Mesothelial cell of epicardium (in vitro differentiated cells): ENCODE measurements around the gene SEPHS1. TPM values are rescaled to one million over a fixed set of nuclear protein-coding genes. Genes with fewer than 3 reads are reported as not detected.

ENCODE experiments used
- DNase-seq, 2 experiments: peaks; one replicate each; pipeline ENCODE4 v3.0.0; 2021; ENCODE audit warnings: low spot score in 2 of 2; ENCODE audit not compliant: unreplicated experiment in 2 of 2
- H3K27ac Mint-ChIP-seq: 2 replicates; pipeline ENCODE4 v1.8.0; 2021; ENCODE audit warnings: mixed read lengths
- H3K27me3 Mint-ChIP-seq: 2 replicates; pipeline ENCODE4 v1.8.0; 2021; ENCODE audit warnings: low read depth, mixed read lengths
- H3K36me3 Mint-ChIP-seq: 2 replicates; pipeline ENCODE4 v1.8.0; 2021; ENCODE audit warnings: mixed read lengths
- H3K4me1 Mint-ChIP-seq: 2 replicates; pipeline ENCODE4 v1.8.0; 2021; ENCODE audit warnings: mixed read lengths
- H3K4me3 Mint-ChIP-seq: 2 replicates; pipeline ENCODE4 v1.8.0; 2021; ENCODE audit warnings: mild to moderate bottlenecking, moderate library complexity, mixed read lengths
- H3K9me3 Mint-ChIP-seq: 2 replicates; pipeline ENCODE4 v1.8.0; 2021; ENCODE audit warnings: mixed read lengths
- CTCF ChIP-seq: fragments of 200-600 bp; sonication (generic); IDR thresholded peaks from one replicate; pipeline ENCODE4 v1.5.0; 2021; ENCODE audit warnings: antibody characterized with exemption; ENCODE audit not compliant: unreplicated experiment
- total RNA-seq: library from RNA; stranded (reverse); gene quantifications from 3 replicates; pipeline ENCODE4 v1.2.1, GENCODE V29; 2021

The SEPHS1 gene
- total RNA-seq, 1 donor from 2014 or later, result 80.4 TPM

GRCh38 chr10:13356392-13356791 lies 8.3 kb upstream of the SEPHS1 start:
- no peak overlapping the region for H3K4me3 Mint-ChIP-seq
- peaks cover 23% of the 10 kb centered on the region for H3K27me3 Mint-ChIP-seq
- DNase-seq, result no peak
- H3K27ac Mint-ChIP-seq, result no peak overlapping the region
- H3K9me3 Mint-ChIP-seq, result no peaks in the 10 kb centered on the region
- TF ChIP-seq CTCF, result no peak
- H3K4me1 Mint-ChIP-seq, result peaks cover 7% of the 10 kb centered on the region
- no peaks in the 10 kb centered on the region for H3K36me3 Mint-ChIP-seq

GRCh38 chr10:13354783-13355182 lies 6.7 kb upstream of the SEPHS1 start:
- no peaks in the 10 kb centered on the region for H3K9me3 Mint-ChIP-seq
- no peak overlapping the region for H3K4me3 Mint-ChIP-seq
- no peak overlapping the region for H3K27ac Mint-ChIP-seq
- H3K4me1 Mint-ChIP-seq, result peaks cover 13% of the 10 kb centered on the region
- peaks cover 33% of the 10 kb centered on the region for H3K27me3 Mint-ChIP-seq
- DNase-seq, result no peak
- H3K36me3 Mint-ChIP-seq, result no peaks in the 10 kb centered on the region
- TF ChIP-seq CTCF, result no peak

GRCh38 chr10:13352519-13352918 lies 4.4 kb upstream of the SEPHS1 start:
- TF ChIP-seq CTCF, result no peak
- DNase-seq, result no peak
- Mint-ChIP-seq H3K4me3 (no peak overlapping the region), H3K4me1 (peaks cover 23% of the 10 kb centered on the region), H3K9me3 (no peaks in the 10 kb centered on the region), H3K27ac (no peak overlapping the region), H3K27me3 (peaks cover 33% of the 10 kb centered on the region), H3K36me3 (no peaks in the 10 kb centered on the region)

- Mint-ChIP-seq H3K4me3 (no peak overlapping the region), H3K9me3 (no peaks in the 10 kb centered on the region), H3K4me1 (peaks cover 26% of the 10 kb centered on the region), H3K36me3 (no peaks in the 10 kb centered on the region), H3K27ac (no peak overlapping the region), H3K27me3 (peaks cover 33% of the 10 kb centered on the region)
- TF ChIP-seq CTCF, result no peak
- no peak for DNase-seq
Measured at GRCh38 chr10:13351340-13351915, 3.3 kb upstream of the SEPHS1 start.

GRCh38 chr10:13349463-13350274 lies 1.6 kb upstream of the SEPHS1 start:
- H3K27ac Mint-ChIP-seq, result peak overlapping the region; percentile 92
- no peak for TF ChIP-seq CTCF
- H3K4me3 Mint-ChIP-seq, result peak overlapping the region; percentile 88
- no peaks in the 10 kb centered on the region for H3K36me3 Mint-ChIP-seq
- H3K27me3 Mint-ChIP-seq, result peaks cover 33% of the 10 kb centered on the region
- DNase-seq, result peak; percentile 30 to 51
- peaks cover 36% of the 10 kb centered on the region for H3K4me1 Mint-ChIP-seq
- H3K9me3 Mint-ChIP-seq, result no peaks in the 10 kb centered on the region
